ENCODE measurements around the gene EGFR.

The EGFR gene

GRCh38 chr7:55210176-55210575 is 191.4 kb downstream of the EGFR start:
- no peak for TF ChIP-seq CTCF (conservative IDR thresholded peaks at IDR 0.05; ENCODE audit: low read depth, low read length)
- Histone ChIP-seq H3K36me3 (ENCODE audit: insufficient read depth) (no peaks in the 10 kb centered on the region), H3K4me1 (ENCODE audit: low read depth, poor library complexity, severe bottlenecking) (no peaks in the 10 kb centered on the region), H3K9ac (no peak overlapping the region), H3K4me2 (no peak overlapping the region), H3K27me3 (ENCODE audit: insufficient read depth, low read depth) (no peaks in the 10 kb centered on the region), H2AFZ (ENCODE audit: low read depth) (no peak overlapping the region), H3K4me3 (IDR thresholded peaks at IDR 0.05; ENCODE audit: insufficient read depth, low read depth, low read length) (no peak overlapping the region), H3K79me2 (ENCODE audit: insufficient read depth, low read depth) (no peaks in the 10 kb centered on the region), H4K20me1 (ENCODE audit: insufficient read depth) (no peaks in the 10 kb centered on the region), H3K27ac (no peak overlapping the region)

- Histone ChIP-seq H3K36me3 (ENCODE audit: insufficient read depth) (no peaks in the 10 kb centered on the region), H3K27ac (no peak overlapping the region)
- no peak for TF ChIP-seq CTCF (conservative IDR thresholded peaks at IDR 0.05; ENCODE audit: low read depth, low read length)
Measured at GRCh38 chr7:55210716-55211115, 191.9 kb downstream of the EGFR start.

GRCh38 chr7:55211726-55212125 is 192.9 kb downstream of the EGFR start:
- H3K27ac ChIP-seq = no peak overlapping the region
- no peaks in the 10 kb centered on the region for H3K79me2 ChIP-seq (ENCODE audit: insufficient read depth, low read depth)
- no peak overlapping the region for H3K9ac ChIP-seq
- H2AFZ ChIP-seq (ENCODE audit: low read depth) = no peak overlapping the region
- H4K20me1 ChIP-seq (ENCODE audit: insufficient read depth) = no peaks in the 10 kb centered on the region
- H3K36me3 ChIP-seq (ENCODE audit: insufficient read depth) = no peaks in the 10 kb centered on the region
- H3K27me3 ChIP-seq (ENCODE audit: insufficient read depth, low read depth) = no peaks in the 10 kb centered on the region
- H3K4me3 ChIP-seq (IDR thresholded peaks at IDR 0.05; ENCODE audit: insufficient read depth, low read depth, low read length) = no peak overlapping the region
- H3K4me1 ChIP-seq (ENCODE audit: low read depth, poor library complexity, severe bottlenecking) = no peaks in the 10 kb centered on the region
- H3K4me2 ChIP-seq = no peak overlapping the region
- TF ChIP-seq CTCF (conservative IDR thresholded peaks at IDR 0.05; ENCODE audit: low read depth, low read length) = no peak

More at GRCh38 chr7:55210716-55211115, 191.9 kb downstream of the EGFR start:
- Histone ChIP-seq H3K27me3 (ENCODE audit: insufficient read depth, low read depth) (no peaks in the 10 kb centered on the region), H3K9ac (no peak overlapping the region), H2AFZ (ENCODE audit: low read depth) (no peak overlapping the region), H3K4me2 (no peak overlapping the region), H3K4me1 (ENCODE audit: low read depth, poor library complexity, severe bottlenecking) (no peaks in the 10 kb centered on the region), H3K4me3 (IDR thresholded peaks at IDR 0.05; ENCODE audit: insufficient read depth, low read depth, low read length) (no peak overlapping the region), H4K20me1 (ENCODE audit: insufficient read depth) (no peaks in the 10 kb centered on the region), H3K79me2 (ENCODE audit: insufficient read depth, low read depth) (no peaks in the 10 kb centered on the region)

DNA sequence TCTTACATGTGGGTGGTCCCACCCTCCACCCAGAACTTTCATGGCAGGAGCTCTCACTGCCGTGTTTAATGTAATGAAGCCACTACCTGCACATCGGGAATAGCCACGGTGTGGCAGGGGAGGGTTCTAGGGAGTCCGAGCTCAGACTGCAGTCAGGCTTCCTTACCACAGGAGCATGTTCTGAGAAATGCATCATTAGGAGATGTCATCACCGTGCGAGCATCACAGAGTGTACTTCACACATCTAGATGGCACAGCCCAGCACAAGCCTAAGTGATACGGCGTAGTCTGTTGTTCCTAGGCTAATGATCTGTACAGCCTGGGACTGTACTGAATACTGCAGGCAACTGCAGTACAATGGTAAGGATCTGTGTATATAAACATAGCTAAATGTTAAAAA is 193.4 kb downstream of the EGFR start:
- TF ChIP-seq CTCF (conservative IDR thresholded peaks at IDR 0.05; ENCODE audit: low read depth, low read length) = no peak

More for the DNA sequence above, 193.4 kb downstream of the EGFR start:
- Histone ChIP-seq H3K36me3 (ENCODE audit: insufficient read depth) (no peaks in the 10 kb centered on the region), H3K9ac (no peak overlapping the region), H3K79me2 (ENCODE audit: insufficient read depth, low read depth) (no peaks in the 10 kb centered on the region), H2AFZ (ENCODE audit: low read depth) (no peak overlapping the region), H3K27ac (no peak overlapping the region), H4K20me1 (ENCODE audit: insufficient read depth) (no peaks in the 10 kb centered on the region), H3K4me2 (no peak overlapping the region), H3K4me1 (ENCODE audit: low read depth, poor library complexity, severe bottlenecking) (no peaks in the 10 kb centered on the region), H3K4me3 (IDR thresholded peaks at IDR 0.05; ENCODE audit: insufficient read depth, low read depth, low read length) (no peak overlapping the region), H3K27me3 (ENCODE audit: insufficient read depth, low read depth) (no peaks in the 10 kb centered on the region)

Data from KMS-11 (cell line).